Adrenal gland (tissue), 12 donors: ENCODE data around the gene GTSE1. TPM values are rescaled to one million over a fixed set of nuclear protein-coding genes. Genes with fewer than 3 reads are reported as not detected.

ENCODE experiments used
- DNase-seq, 7 donors: peaks; one replicate each; pipeline ENCODE4 v3.0.0-alpha.2; 2019 to 2020
- H3K27ac ChIP-seq, 5 donors: fragments of 200-600 bp; sonication (generic) in 4 of 5; 1 replicate in 3 of 5; 2 replicates in 2 of 5; pipeline versions ENCODE4 v1.5.1 to v1.8.0; 2016 to 2020; ENCODE audit warnings: mild to moderate bottlenecking in 1 of 5
- H3K27me3 ChIP-seq: fragments of 200-600 bp; 2 replicates; pipeline ENCODE4 v1.8.0; 2021
- H3K36me3 ChIP-seq, 2 donors: fragments of 200-600 bp; replicated peaks in 1 of 2; 1 replicate in 1 of 2; 2 replicates in 1 of 2; pipeline versions ENCODE4 v1.5.1 to v1.8.0; 2018 to 2022
- H3K4me1 ChIP-seq, 2 donors: fragments of 200-600 bp; replicated peaks in 1 of 2; 1 replicate in 1 of 2; 2 replicates in 1 of 2; pipeline versions ENCODE4 v1.5.1 to v1.8.0; 2018 to 2021
- H3K4me3 ChIP-seq, 4 donors: fragments of 200-600 bp; sonication (generic) in 3 of 4; one replicate each; pipeline ENCODE4 v1.5.1; 2016 to 2018
- H3K9me3 ChIP-seq, 3 donors: fragments of 200-600 bp; sonication (generic) in 1 of 3; replicated peaks in 1 of 3; 1 replicate in 2 of 3; 2 replicates in 1 of 3; pipeline versions ENCODE4 v1.5.1 to v1.8.0; 2016 to 2021
- POLR2A ChIP-seq, 2 donors: fragments of 450-650 bp; IDR thresholded peaks; one replicate each; pipeline ENCODE4 v1.6.1; 2017; ENCODE audit warnings: antibody characterized with exemption in 2 of 2, mild to moderate bottlenecking in 2 of 2, moderate library complexity in 1 of 2
- WGBS, 4 donors: extraction: QIAGEN DNeasy Blood & Tissue Kit in 2 of 4; methylation state at CpG; one replicate each; pipeline versions ENCODE4 v1.1.5 to v1.1.7; 2013 to 2017; 5-methylcytosine and 5-hydroxymethylcytosine counted together
- intact Hi-C, 2 donors: fragments of 100-400 bp; cut with DNase I; formaldehyde crosslinking; loops; one replicate each; pipeline versions ENCODE4 v1.14.1 to v1.15.0; 2022 to 2023
- polyA plus RNA-seq, 3 donors: library from polyadenylated mRNA; stranded (reverse); fragments of 200-250 nt in 2 of 3; fragments of 350-450 nt in 1 of 3; fragmentation: Illumina TruSeq in 1 of 3; extraction: RNeasy Lipid Tissue Mini Kit (QIAGEN cat#74804) in 1 of 3; gene quantifications; one replicate each; pipeline ENCODE4 v1.2.3, GENCODE V29; 2013 to 2014
- total RNA-seq, 9 donors: library from RNA; depleted of rRNA in 4 of 9; stranded (reverse); fragments of >200 nt in 4 of 9; fragments of 120-200 nt in 1 of 9; fragmentation: NEBNext Ultra II Directional in 1 of 9; extraction: Animal tissue kit (Norgen Biotek cat#: 25700) in 1 of 9; gene quantifications; one replicate each; pipeline versions ENCODE4 v1.1.0 to v1.2.4, GENCODE V29; 2013 to 2023
- TF ChIP-seq, protein P1 (sequence below), 6 experiments: fragments of 450-650 bp in 4 of 6; fragments of 200-600 bp in 2 of 6; sonication (generic) in 1 of 6; IDR thresholded peaks; 1 replicate in 5 of 6; 2 replicates in 1 of 6; pipeline versions ENCODE4 v1.5.1 to v1.8.0; 2016 to 2021; ENCODE audit warnings: antibody characterized with exemption in 6 of 6, mild to moderate bottlenecking in 2 of 6, moderate library complexity in 1 of 6
- donor health status: healthy with polysubstance abuse.
- donor health status: Bipolar disorder and iron deficiency.
- donor health status: DM: yes; HTN: yes; CAD: no.
- donor health status: DM: no; HTN: no; CAD: no.
- donor health status: DM: no; HTN: no; CAD: no.
- donor health status: DM: yes; HTN: yes; CAD: no.

Gene GTSE1
- total and polyA plus RNA-seq, 12 donors = 0.06 to 5.7 (median 1.0) TPM

DNA sequence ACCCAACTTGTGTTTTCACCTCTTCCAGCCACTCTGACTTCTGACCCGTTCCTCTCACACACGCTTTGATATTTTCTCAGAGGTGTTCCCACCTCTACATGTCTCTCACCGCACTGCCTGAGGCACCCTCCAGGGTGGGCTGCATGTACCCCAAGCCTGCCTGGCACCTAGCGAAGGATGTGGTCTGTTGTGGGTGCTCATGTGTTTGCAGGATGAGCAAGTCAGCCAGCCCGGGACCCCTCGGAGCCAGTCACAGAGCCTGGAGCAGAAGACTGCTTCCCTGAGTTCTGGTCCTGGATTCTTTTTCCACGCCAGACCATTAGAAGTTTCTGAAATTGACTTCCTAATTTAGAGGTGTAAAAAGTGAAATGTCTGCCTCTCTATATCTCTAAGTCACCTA is 3.8 kb downstream of the GTSE1 start:
- Histone ChIP-seq H3K27ac (no peak overlapping the region), H3K9me3 (no peaks in the 10 kb centered on the region), H3K4me3 (no peak overlapping the region), H3K4me1 (peaks cover 14 to 17% of the 10 kb centered on the region in 2 donors), H3K27me3 (no peaks in the 10 kb centered on the region), H3K36me3 (no peaks in the 10 kb centered on the region)
- intact Hi-C loops = no loop called here
- DNase-seq = no peak
- WGBS, 4 donors = 92 to 98% (median 97%) methylated on average over 5 to 7 of the region's 7 CpGs
- TF ChIP-seq, protein P1, sequence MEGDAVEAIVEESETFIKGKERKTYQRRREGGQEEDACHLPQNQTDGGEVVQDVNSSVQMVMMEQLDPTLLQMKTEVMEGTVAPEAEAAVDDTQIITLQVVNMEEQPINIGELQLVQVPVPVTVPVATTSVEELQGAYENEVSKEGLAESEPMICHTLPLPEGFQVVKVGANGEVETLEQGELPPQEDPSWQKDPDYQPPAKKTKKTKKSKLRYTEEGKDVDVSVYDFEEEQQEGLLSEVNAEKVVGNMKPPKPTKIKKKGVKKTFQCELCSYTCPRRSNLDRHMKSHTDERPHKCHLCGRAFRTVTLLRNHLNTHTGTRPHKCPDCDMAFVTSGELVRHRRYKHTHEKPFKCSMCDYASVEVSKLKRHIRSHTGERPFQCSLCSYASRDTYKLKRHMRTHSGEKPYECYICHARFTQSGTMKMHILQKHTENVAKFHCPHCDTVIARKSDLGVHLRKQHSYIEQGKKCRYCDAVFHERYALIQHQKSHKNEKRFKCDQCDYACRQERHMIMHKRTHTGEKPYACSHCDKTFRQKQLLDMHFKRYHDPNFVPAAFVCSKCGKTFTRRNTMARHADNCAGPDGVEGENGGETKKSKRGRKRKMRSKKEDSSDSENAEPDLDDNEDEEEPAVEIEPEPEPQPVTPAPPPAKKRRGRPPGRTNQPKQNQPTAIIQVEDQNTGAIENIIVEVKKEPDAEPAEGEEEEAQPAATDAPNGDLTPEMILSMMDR (IDR thresholded peaks at IDR 0.05) = no peak
- TF ChIP-seq POLR2A (IDR thresholded peaks at IDR 0.05) = no peak

DNA sequence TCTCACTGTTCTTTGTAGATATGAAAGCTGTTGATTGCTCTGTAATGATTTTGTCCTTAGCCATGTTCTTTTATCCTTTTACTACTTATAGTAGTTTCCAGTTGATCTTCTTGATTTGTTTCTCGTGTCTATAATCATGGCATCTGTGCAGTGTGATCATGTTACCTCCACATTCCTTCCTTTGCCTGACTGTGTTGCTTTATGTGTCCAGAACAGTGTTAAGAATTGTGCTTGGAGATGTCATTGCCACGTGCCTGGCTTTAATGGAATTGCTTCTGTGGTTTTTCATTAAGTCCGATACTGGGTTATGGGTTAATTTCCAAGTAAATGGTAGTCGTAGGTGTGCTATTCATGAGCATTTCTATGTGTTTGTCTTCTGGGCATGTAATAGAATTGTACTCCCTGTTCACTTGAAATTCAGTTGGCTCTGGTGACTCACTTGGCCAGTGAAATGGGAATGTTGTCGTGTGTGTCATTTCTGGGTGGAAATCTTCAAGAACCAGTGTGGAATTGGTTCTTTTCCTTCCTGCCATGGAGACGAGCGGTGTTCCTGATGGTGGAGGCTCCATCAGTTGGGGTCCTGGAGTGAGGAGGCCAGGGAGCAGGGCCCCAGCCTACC is 6.8 kb downstream of the GTSE1 start:
- DNase-seq = no peak
- no peak overlapping the region for H3K4me3 ChIP-seq
- H3K27me3 ChIP-seq = no peaks in the 10 kb centered on the region
- H3K4me1 ChIP-seq = no peaks in the 10 kb centered on the region
- 89 to 94% (median 91%) methylated on average over 7 of the region's 7 CpGs for WGBS, 4 donors
- no peak overlapping the region for H3K27ac ChIP-seq
- no peak for TF ChIP-seq POLR2A (IDR thresholded peaks at IDR 0.05)
- TF ChIP-seq, protein P1 (IDR thresholded peaks at IDR 0.05) = no peak
- intact Hi-C loops = no loop called here
- no peaks in the 10 kb centered on the region for H3K9me3 ChIP-seq
- H3K36me3 ChIP-seq = no peaks in the 10 kb centered on the region

DNA sequence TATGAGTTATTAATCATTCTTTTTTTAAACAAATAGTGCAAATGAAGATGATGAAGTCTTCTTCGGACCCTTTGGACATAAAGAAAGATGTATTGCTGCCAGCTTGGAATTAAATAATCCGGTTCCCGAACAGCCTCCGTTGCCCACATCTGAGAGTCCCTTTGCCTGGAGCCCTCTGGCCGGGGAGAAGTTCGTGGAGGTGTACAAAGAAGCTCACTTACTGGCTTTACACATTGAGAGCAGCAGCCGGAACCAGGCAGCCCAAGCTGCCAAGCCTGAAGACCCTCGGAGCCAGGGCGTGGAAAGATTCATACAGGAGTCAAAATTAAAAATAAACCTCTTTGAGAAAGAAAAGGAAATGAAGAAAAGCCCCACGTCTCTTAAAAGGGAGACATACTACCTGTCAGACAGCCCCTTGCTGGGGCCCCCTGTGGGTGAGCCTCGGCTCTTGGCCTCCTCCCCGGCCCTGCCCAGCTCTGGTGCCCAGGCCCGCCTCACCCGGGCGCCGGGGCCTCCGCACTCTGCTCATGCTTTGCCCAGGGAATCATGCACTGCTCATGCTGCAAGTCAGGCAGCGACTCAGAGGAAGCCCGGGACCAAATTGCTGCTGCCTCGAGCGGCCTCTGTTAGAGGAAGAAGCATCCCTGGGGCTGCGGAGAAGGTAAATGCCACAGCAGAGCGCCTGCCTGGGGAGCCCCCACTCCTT is 11.8 kb downstream of the GTSE1 start:
- TF ChIP-seq, protein P1 (IDR thresholded peaks at IDR 0.05) = no peak
- no peak for TF ChIP-seq POLR2A (IDR thresholded peaks at IDR 0.05)
- Histone ChIP-seq H3K27ac (no peak overlapping the region), H3K9me3 (no peaks in the 10 kb centered on the region), H3K36me3 (no peaks in the 10 kb centered on the region), H3K4me3 (no peak overlapping the region), H3K4me1 (no peaks in the 10 kb centered on the region), H3K27me3 (no peaks in the 10 kb centered on the region)
- 92 to 95% (median 94%) methylated on average over 19 to 23 of the region's 23 CpGs for WGBS, 4 donors
- intact Hi-C loops = no loop called here
- no peak for DNase-seq

DNA sequence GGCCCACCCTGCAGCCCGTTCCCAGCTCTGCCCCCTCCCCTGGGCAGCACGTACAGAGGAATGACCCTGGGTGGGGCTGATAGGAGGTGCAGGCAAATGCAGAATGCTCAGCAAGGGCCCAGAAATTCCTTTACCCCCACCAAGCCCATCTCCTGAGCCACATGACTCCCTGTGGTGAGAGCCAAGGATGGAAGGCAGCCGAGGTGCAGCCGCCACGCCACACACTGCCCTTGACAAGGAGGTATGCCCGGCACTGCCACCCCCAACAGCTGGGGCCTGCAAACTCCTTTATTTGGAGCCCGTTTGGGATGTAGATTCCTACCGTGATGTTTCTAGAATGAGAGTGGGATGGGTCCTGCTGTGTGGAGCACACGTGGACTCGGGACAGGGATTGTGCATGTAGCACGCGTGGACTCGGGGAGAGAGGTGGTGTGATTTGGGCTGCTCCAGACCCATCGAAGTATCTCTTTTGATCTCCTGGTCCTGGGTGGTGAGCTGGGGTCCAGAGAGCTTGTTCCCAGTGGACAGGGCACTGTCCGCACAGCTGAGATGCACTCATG is 12.9 kb downstream of the GTSE1 start:
- Histone ChIP-seq H3K36me3 (no peaks in the 10 kb centered on the region), H3K9me3 (no peaks in the 10 kb centered on the region), H3K4me1 (no peaks in the 10 kb centered on the region), H3K27ac (no peak overlapping the region), H3K4me3 (no peak overlapping the region), H3K27me3 (no peaks in the 10 kb centered on the region)
- DNase-seq = no peak
- 95 to 99% (median 96%) methylated on average over 8 to 15 of the region's 15 CpGs for WGBS, 4 donors
- no peak for TF ChIP-seq POLR2A (IDR thresholded peaks at IDR 0.05)
- TF ChIP-seq, protein P1 (IDR thresholded peaks at IDR 0.05) = no peak
- intact Hi-C loops = loop anchor here (2.0 to 10.0 kb wide), 3 partner anchors 183 to 317 kb away; no protein-coding TSS in a partner anchor
